GM08714 (cell line): ENCODE results near the gene KMT2D.

ENCODE experiments used
- H3K4me3 ChIP-seq: fragments of 200-500 bp; sonication (Bioruptor generic); 2 replicates; pipeline ENCODE4 v1.5.1; 2014; ENCODE audit warnings: mild to moderate bottlenecking, low read length, inconsistent platforms
- ZNF274 ChIP-seq: IDR thresholded peaks from 2 replicates; pipeline ENCODE4 v1.6.1; 2012; ENCODE audit warnings: mild to moderate bottlenecking, low read depth, low read length

KMT2D gene

GRCh38 chr12:49039421-49040363 lies 20.9 kb downstream of the KMT2D start:
- H3K4me3 ChIP-seq = no peak overlapping the region
- TF ChIP-seq ZNF274 = no peak

DNA sequence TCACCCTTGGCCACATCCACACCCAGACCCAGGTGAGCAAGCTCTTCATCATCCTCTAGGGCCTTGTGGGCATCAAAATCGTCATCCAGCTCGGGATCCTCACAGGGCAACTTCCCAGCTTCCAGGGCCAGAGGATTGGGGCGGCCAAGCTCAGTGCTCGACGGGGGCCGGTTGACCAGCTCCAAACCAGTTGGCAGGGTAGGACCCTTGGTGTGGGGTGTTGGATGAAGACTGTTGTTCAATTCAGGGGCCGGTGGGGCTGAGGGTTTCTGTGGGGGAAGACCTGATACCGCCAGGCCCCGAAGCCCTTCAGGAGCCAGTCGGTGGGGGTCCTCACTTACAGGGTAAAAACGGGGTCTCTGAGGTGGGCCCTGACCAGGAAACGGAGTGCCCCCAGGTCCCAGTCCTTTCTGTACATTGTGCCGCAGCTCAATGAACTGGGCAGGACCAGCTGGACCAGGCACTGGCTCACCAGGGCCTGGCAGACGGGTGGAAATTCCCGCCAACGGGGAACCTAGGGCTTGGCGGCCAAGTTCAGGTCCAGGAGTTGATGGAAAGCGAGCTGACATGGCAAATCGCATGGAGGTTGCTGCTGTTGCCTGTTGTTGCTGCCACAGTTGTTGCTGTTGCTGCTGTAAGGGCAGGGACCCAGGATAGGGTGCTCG lies 22.2 kb downstream of the KMT2D start:
- TF ChIP-seq ZNF274 = no peak
- no peak overlapping the region for H3K4me3 ChIP-seq

DNA sequence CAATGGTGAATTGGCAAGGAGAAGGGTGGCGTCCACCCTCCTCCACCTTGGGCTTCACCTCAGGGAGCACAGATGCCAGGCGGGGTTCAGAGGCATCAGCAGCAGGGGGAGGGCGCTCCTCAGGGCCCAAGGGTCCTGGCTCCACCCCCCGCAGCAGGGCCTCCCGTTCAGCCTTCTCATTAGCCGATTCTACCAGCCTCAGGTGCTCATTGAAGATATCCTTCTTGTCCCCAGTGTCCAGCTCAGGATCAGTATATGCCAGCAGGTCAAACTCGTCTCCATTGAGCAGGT lies 22.7 kb downstream of the KMT2D start:
- H3K4me3 ChIP-seq = no peak overlapping the region
- TF ChIP-seq ZNF274 = no peak

GRCh38 chr12:49037111-49037946 lies 23.3 kb downstream of the KMT2D start:
- no peak overlapping the region for H3K4me3 ChIP-seq
- TF ChIP-seq ZNF274 = no peak

DNA sequence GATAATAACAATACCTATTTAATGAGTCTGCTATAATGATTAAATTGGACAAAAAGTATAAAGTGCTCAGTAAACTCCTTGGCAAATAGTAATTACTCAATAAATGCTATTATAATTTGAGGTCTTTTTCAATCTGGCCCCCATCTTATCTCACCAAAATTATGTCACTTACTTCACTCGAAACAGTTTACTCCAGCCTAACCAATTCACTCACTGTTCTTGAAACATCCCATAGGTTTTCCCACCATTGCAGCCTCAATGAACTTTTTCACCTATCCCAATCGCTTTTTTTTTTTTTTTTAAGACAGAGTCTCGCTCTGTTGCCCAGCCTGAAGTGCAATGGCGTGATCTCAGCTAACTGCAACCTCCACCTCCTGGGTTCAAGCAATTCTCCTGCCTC lies 24.6 kb downstream of the KMT2D start:
- H3K4me3 ChIP-seq = no peak overlapping the region
- no peak for TF ChIP-seq ZNF274

- no peak for TF ChIP-seq ZNF274
These were observed 26.3 kb downstream of the KMT2D start for GRCh38 chr12:49034286-49034622.

GRCh38 chr12:49033611-49034285 lies 26.8 kb downstream of the KMT2D start:
- no peak for TF ChIP-seq ZNF274
- no peak overlapping the region for H3K4me3 ChIP-seq

More at GRCh38 chr12:49034286-49034622, 26.3 kb downstream of the KMT2D start:
- H3K4me3 ChIP-seq = no peak overlapping the region

- no peak for TF ChIP-seq ZNF274
- no peak overlapping the region for H3K4me3 ChIP-seq
These were observed 27.7 kb downstream of the KMT2D start for GRCh38 chr12:49032679-49033447.

- no peak for TF ChIP-seq ZNF274
- H3K4me3 ChIP-seq = no peak overlapping the region
These were observed 28.3 kb downstream of the KMT2D start for GRCh38 chr12:49032276-49032675.

- H3K4me3 ChIP-seq = no peak overlapping the region
These were observed 28.9 kb downstream of the KMT2D start for GRCh38 chr12:49031573-49032161.

GRCh38 chr12:49030714-49031572 lies 29.7 kb downstream of the KMT2D start:
- TF ChIP-seq ZNF274 = no peak
- H3K4me3 ChIP-seq = no peak overlapping the region

More at GRCh38 chr12:49031573-49032161, 28.9 kb downstream of the KMT2D start:
- TF ChIP-seq ZNF274 = no peak

DNA sequence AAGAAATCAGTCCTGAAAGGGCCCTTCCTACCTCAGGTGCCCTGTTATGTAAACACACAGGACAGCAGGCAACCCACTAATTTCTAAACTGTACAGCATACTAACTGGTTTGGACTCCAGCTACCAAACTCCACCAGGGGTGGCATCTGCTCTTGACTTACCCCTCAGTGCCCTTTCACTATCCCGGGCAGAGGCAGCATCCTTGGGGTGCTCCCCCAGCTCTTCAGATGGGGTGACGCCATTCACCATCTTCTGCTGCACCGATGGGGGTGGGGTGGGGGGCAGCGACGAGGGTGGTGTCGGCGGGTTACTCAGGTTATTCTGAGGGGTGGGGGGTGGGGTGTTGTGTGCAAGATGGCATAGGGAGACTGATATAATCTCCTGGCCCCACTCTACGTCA lies 30.5 kb downstream of the KMT2D start:
- H3K4me3 ChIP-seq = no peak overlapping the region
- TF ChIP-seq ZNF274 = no peak

DNA sequence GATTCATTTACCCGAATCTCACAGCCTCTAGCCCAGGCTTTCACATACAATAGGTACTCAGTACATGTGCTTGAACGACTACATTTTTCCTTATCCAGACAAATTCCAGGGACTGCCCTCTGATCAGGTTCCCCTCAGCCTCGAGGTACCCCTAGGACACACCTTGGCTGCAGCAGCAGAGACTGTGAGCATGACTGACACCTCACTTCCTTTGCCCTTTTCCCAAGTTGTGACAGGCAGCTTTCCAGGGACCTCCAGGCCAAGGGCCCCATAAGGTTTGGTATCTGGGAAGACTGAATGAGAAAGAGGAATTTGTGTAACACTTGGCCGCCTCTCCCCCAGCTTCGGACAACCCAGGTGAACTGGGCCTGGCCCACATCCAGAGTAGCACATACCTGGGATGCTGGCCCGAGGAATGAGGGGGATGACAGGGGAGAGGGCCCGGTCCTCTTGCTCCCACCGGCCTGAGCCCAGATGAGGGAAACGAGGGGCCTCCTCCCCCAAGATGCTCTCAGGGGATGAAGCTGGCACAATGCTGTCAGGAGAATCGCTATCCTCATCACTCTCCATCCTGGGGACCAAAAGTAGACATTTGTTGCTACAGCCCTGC lies 31.8 kb downstream of the KMT2D start:
- no peak for TF ChIP-seq ZNF274
- no peak overlapping the region for H3K4me3 ChIP-seq
